IPS DF 19.7 (cell line): Measurements from ENCODE around the gene TLE2.
"Not testable (repeated sequence)": the region's sequence is repeated elsewhere in the genome, so short reads cannot be mapped to it uniquely, and the experiment has no call there.

Experiments
- DNase-seq: peaks from one replicate; pipeline ENCODE4 v3.0.0-alpha.2; 2013; ENCODE audit warnings: low read depth, low spot score

TLE2 gene

GRCh38 chr19:3056417-3057088 lies 27.5 kb upstream of the TLE2 start:
- DNase-seq, result no peak

DNA sequence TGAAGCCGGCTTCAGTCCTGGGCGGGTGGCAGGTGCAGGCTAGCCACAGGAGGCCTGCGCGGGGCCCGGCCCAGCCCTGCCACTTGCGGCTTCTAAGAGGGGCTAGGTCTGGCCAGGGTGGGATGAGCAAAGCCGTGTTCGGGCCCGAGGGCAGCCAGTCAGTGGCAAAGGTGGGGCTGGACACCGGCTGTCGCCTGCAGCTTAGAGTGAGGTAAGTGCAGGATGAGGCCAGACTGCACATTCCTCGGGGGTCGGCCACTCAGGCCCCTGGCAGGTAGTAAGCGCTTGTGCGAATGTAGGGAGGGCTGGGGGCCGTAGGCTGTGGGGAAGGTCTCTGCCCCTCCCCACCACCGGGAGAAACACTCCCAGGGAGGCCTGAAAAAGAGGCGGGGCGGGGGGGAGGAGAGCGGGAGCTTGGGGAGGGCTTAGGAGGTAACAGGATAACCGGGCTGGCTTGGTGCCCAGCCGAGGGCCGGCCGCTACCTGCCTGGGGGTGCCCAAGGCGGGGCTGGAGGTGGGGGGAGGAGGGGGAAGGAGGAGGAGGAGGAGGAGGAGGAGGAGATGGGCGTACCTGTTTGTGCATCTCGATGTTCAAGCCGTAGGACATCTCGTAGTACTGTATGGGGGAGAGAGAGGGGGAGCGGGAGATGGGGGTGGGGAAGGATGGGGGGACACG lies 26.8 kb upstream of the TLE2 start:
- no peak for DNase-seq

GRCh38 chr19:3054972-3055740 lies 26.1 kb upstream of the TLE2 start:
- no peak for DNase-seq

DNA sequence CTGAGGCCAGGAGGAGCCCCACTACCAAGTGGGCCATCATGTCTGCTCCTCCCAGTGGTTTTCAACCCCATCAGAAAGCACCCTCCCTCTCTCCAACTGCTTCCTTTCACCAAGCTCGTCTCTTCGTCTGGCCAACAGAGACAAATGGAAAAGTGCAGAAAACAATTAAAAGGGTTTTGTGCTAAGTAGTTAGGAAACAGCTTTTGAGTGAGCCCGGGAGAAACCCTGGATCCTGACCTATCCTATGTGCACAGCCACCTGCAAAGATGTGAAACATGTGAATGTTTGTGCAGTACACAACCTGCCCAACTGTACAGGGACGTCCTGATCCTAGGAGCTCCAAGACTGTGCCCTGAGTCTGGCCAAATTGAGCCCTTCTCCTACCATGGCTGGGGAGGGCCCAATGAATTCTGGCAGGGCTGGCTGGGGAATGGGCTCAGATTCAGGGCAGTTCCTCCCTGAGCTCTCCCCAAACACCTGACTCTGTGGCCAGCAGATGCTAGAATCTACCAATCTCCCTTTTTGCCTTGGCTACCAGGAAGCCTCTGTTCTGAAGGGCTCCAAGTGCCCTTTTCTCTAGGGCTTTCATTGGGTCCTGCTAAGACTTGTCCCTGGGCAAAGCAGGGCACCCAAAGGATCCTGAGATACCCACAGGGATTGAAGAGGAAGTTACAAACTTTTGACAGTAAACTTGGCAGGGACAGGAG lies 25.3 kb upstream of the TLE2 start:
- no peak for DNase-seq

- DNase-seq, result no peak
Measured at GRCh38 chr19:3053780-3054179, 24.7 kb upstream of the TLE2 start.

DNA sequence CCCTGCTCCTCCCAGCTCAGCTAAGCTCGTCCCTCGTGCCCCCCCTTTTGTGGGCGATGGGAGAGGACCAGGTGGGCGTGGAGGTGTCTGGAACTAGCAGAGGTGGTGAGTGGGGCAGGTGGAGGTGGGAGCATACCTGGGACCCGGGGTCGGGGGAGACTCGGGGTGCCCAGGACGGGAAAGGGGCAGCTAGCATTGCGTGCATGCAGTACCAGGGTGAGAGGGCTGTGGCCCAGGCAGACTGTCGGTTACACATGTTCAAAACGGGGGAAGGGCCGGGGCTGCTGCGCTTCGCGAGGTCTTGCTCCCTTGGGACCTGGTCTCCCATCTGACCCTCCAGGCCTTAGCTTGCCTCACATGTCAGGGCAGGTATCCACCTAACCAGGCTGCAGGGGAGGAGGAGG lies 24.1 kb upstream of the TLE2 start:
- no peak for DNase-seq

GRCh38 chr19:3050016-3050415 lies 20.9 kb upstream of the TLE2 start:
- DNase-seq, result not testable (repeated sequence)

GRCh38 chr19:3049089-3049488 lies 20.0 kb upstream of the TLE2 start:
- no peak for DNase-seq

DNA sequence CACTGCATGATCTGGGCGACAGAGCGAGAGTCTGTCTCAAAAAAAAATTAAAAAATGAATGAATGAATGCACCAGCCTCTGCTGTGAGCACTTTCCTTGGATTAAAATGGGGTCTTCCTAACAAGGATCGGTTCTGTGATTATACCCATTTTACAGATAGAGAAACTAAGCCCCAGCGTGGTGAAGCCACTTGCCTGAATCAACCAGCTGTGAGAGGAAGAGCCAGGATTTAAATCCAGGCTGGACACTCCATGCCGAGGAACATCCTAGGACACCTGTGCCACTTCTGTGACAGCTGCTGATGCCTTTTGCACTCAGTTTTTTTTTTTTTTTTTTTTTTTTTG lies 19.1 kb upstream of the TLE2 start:
- no peak for DNase-seq

- no peak for DNase-seq
Measured at GRCh38 chr19:3047496-3048189, 18.6 kb upstream of the TLE2 start.

- no peak for DNase-seq
Measured at GRCh38 chr19:3046698-3047495, 17.8 kb upstream of the TLE2 start.

DNA sequence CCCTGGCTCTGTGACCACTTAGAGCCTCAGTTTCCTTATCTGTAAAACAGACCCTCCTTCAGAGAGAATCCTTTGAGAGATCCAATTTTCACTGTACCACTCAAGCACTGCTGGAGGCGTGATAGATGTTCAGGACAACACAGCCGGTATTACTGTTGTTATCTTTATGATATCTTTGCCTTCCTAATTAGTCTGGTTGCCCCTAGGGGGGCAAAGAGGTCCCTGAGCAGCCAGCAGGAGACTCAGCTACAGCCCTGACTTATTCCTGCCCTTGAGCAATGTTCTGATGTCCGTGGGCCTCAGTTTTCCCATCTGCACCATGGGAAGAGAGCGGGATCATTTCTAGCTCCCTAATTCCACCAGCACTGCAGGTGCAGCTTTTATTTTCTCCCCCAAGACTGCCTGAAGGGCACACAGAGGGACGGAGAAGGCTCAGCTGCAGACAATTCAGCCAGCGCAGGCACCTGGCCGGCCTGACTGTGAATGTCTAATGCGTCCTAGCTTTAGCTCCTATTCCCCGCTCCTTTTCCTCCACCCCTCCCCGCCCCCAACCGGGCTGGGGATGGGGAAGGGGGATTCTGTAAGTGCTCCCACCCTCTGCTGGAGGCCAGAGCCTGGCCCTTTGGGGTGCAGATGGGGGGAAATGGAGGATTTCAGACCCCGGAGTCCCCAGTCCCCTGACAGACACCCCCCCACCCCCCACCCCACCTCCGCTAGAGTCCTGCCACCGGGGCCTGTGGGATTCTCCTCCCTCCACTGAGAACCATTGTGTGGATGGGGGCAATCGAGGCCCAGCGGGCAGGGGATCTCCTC lies 17.0 kb upstream of the TLE2 start:
- DNase-seq, result no peak

DNA sequence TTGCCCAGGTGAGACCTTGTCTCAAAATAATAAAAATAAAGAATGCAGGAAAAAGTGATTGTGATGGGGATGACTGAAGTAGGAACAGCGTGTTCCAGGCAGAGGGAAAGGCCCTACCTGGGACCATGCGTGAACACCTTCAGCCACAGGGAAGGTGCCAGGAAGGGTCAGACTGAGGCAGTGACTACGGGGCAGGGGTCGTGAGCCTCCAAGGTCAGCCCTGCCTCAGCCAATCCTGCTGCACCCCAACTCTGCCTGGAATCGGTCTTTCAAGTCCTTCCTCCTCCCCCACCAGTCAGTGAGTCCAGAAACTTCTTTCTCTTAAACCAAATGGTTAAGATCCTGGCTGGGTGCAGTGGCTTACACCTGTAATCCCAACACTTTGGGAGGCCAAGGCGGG lies 16.1 kb upstream of the TLE2 start:
- no peak for DNase-seq

- DNase-seq, result no peak
Measured at GRCh38 chr19:3042621-3043267, 13.7 kb upstream of the TLE2 start.

DNA sequence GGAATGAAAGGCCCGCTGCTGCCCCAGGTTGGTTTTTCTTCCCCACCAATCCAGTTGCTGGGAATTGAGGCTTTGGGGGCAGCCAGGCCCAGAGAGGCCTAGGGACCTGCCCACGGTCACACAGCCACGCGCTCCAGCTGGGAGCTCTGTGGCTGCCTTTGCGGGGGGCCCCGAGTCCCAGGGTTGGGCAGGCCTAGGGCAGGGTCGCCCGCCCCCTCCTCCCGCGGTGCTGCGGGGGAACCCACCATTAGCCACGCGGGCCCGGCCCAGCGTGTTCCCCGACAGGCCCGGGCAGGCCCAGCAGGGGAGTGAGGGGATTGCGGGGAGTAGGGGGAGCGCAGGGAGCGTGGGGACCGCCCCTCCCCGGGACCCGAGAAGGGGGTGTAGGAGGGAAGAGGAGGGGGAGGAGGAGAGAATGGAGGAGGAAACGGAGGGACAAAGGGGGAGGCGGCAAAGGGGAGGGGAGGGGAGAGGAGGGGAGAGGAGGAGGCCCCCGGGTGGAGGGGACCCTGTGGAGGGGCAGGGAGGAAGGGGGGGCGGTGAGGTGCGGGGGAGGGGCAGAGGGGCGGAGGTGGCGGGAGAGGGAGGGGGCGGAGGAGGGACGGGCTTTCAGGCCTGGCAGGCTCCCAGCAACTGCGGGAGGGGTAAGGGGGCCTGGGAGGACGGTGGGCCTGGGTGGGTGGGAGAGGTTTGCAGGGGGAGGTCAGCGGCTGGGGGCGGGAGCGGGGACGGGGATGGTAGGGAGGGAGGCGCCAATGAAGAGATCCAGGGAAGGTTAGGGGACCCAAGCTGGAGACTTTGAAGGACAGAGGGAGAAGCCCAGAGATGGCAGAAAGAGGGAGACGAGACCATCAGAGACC lies 12.9 kb upstream of the TLE2 start:
- DNase-seq, result no peak

- no peak for DNase-seq
Measured at GRCh38 chr19:3041327-3041726, 12.2 kb upstream of the TLE2 start.

GRCh38 chr19:3039641-3040077 lies 10.6 kb upstream of the TLE2 start:
- DNase-seq, result no peak

GRCh38 chr19:3039125-3039524 lies 10.0 kb upstream of the TLE2 start:
- no peak for DNase-seq
